Central memory CD8-positive, alpha-beta T cell (primary cell): ENCODE measurements around the gene APBA2.

ENCODE experiments used
- ATAC-seq: fragments of 150-1000 bp; cut with Tn5 transposase; replicated peaks from 2 replicates; pipeline ENCODE4 v1.10.0; 2022; ENCODE audit warnings: mild to moderate bottlenecking, moderate FRiP score, moderate number of reproducible peaks; ENCODE audit not compliant: poor library complexity, severe bottlenecking; ENCODE audit errors: extremely low read depth
- DNase-seq, 2 donors: peaks; one replicate each; pipeline ENCODE4 v3.0.0; 2021; ENCODE audit warnings: low spot score in 2 of 2
- H3K27ac Mint-ChIP-seq: one replicate; pipeline ENCODE4 v1.8.0; 2022; ENCODE audit warnings: low read depth, mild to moderate bottlenecking, moderate library complexity, mixed read lengths
- H3K27me3 Mint-ChIP-seq: one replicate; pipeline ENCODE4 v1.8.0; 2022; ENCODE audit warnings: mixed read lengths
- H3K36me3 Mint-ChIP-seq: one replicate; pipeline ENCODE4 v1.8.0; 2022; ENCODE audit warnings: mild to moderate bottlenecking, moderate library complexity, mixed read lengths; ENCODE audit not compliant: insufficient read depth
- H3K4me1 Mint-ChIP-seq: one replicate; pipeline ENCODE4 v1.8.0; 2022; ENCODE audit warnings: mixed read lengths
- H3K4me3 Mint-ChIP-seq: one replicate; pipeline ENCODE4 v1.8.0; 2022; ENCODE audit warnings: mild to moderate bottlenecking, moderate library complexity, mixed read lengths
- H3K9me3 Mint-ChIP-seq: one replicate; pipeline ENCODE4 v1.8.0; 2022; ENCODE audit warnings: mixed read lengths

The APBA2 gene

DNA sequence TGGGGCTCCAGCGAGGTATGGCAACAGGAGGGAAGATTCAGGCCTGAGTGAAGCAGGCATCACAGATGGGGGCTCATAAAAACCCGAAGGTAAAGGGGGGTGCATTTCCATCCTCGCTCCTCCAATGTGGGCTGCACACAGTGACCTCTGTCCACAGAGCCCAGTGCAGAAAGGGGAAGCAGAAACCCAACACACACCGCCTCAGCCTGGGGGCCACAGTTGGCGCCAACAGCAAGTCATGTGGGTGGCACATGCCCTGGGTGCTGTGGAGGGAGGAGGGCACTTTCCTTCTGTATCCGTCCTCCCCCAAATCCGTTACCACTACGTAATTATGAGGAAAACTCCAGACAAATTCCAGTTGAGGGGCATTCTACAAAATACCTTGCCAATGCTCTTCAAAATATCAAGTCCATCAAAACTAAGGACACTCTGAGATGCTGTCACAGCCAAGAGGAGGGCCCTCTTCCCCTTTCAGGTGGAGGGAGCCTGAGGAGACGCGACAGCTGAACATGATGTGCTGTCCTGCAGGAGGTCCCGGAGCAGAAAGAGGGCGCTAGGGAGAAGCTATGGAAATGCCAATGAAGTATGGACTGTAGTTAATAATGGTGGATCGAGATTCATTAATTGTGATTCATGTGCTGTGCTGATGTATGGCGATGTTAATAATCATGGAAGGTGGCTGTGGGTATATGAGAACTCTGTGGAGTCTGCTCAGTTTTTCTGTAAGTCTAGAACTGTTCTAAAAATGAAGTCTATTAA is 16.4 kb downstream of the APBA2 start:
- ATAC-seq (no peak), DNase-seq (no peak)
- no peaks in the 10 kb centered on the region for H3K9me3 Mint-ChIP-seq
- H3K4me1 Mint-ChIP-seq: peaks cover 37% of the 10 kb centered on the region
- H3K36me3 Mint-ChIP-seq: peaks cover 2% of the 10 kb centered on the region
- no peak overlapping the region for H3K27ac Mint-ChIP-seq
- H3K27me3 Mint-ChIP-seq: no peaks in the 10 kb centered on the region
- H3K4me3 Mint-ChIP-seq: no peak overlapping the region

- ATAC-seq: no peak
- Mint-ChIP-seq H3K36me3 (peaks cover 2% of the 10 kb centered on the region), H3K27ac (no peak overlapping the region)
Measured at GRCh38 chr15:28902856-28903255, 17.1 kb downstream of the APBA2 start.

GRCh38 chr15:28903555-28903954 is 17.8 kb downstream of the APBA2 start:
- Mint-ChIP-seq H3K27me3 (no peaks in the 10 kb centered on the region), H3K9me3 (no peaks in the 10 kb centered on the region), H3K36me3 (peaks cover 2% of the 10 kb centered on the region), H3K4me3 (no peak overlapping the region), H3K27ac (no peak overlapping the region), H3K4me1 (peaks cover 35% of the 10 kb centered on the region)
- no peak for ATAC-seq
- no peak for DNase-seq

More at GRCh38 chr15:28902856-28903255, 17.1 kb downstream of the APBA2 start:
- H3K27me3 Mint-ChIP-seq: no peaks in the 10 kb centered on the region
- no peaks in the 10 kb centered on the region for H3K9me3 Mint-ChIP-seq
- H3K4me1 Mint-ChIP-seq: peaks cover 38% of the 10 kb centered on the region
- no peak for DNase-seq
- no peak overlapping the region for H3K4me3 Mint-ChIP-seq

DNA sequence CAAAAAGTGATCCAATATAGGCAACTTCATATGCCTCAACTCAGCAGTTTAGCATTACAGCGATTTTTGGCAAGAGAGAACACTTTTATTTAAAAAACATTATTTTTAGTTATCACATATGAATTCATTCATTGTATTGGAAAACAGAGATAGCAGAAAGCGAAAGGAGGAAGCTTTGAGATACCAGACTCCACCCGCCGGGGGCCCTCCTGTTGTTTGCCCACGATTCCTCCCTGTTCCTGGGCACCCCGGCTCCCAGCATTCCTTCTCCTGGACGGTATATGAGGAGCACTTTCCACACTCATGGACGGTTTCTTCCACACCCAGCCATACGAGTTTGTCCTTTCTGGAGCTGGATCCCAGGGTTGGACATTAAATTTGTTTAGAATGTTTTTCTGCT is 18.2 kb downstream of the APBA2 start:
- DNase-seq (no peak), ATAC-seq (no peak)
- Mint-ChIP-seq H3K9me3 (no peaks in the 10 kb centered on the region), H3K27me3 (no peaks in the 10 kb centered on the region), H3K27ac (peak overlapping the region; percentile 33), H3K4me3 (no peak overlapping the region), H3K4me1 (peaks cover 31% of the 10 kb centered on the region), H3K36me3 (peaks cover 4% of the 10 kb centered on the region)

- ATAC-seq (no peak), DNase-seq (no peak)
- peaks cover 24% of the 10 kb centered on the region for H3K4me1 Mint-ChIP-seq
- peaks cover 4% of the 10 kb centered on the region for H3K36me3 Mint-ChIP-seq
- H3K27me3 Mint-ChIP-seq: no peaks in the 10 kb centered on the region
- H3K9me3 Mint-ChIP-seq: no peaks in the 10 kb centered on the region
- H3K4me3 Mint-ChIP-seq: no peak overlapping the region
- peak overlapping the region; percentile 33 for H3K27ac Mint-ChIP-seq
Measured at GRCh38 chr15:28904541-28905315, 19.0 kb downstream of the APBA2 start.

- no peak for DNase-seq
- H3K9me3 Mint-ChIP-seq: no peaks in the 10 kb centered on the region
- no peak for ATAC-seq
- H3K27ac Mint-ChIP-seq: no peak overlapping the region
- peaks cover 15% of the 10 kb centered on the region for H3K4me1 Mint-ChIP-seq
- no peak overlapping the region for H3K4me3 Mint-ChIP-seq
- H3K36me3 Mint-ChIP-seq: peaks cover 4% of the 10 kb centered on the region
- no peaks in the 10 kb centered on the region for H3K27me3 Mint-ChIP-seq
Measured at GRCh38 chr15:28907338-28907960, 21.7 kb downstream of the APBA2 start.

DNA sequence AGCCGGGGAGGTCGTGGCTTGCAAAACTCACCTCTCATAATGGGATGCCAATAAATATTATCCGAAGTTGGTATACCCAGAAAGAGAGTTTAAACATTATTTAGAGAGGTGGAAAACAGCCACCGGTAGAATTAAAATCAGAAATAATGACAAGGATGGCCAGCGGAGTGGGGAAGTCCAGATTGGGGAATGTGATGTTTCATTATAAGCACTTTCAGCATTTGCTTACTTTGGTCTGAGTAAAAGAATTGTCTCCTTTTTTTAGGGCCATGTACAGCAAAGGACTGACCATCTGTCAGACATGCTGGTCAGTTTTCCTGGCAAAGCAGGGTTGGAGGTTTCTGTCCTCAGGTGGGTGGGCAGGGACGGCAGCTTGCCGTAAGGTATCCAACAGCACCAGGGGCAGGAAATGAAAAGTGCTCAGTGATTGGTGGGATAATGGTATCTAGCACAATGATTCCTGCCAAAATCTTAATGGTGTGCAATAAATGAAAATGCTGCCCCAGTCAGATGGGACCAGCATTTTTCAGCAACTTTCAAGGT is 24.3 kb downstream of the APBA2 start:
- Mint-ChIP-seq H3K27ac (no peak overlapping the region), H3K36me3 (peaks cover 4% of the 10 kb centered on the region), H3K9me3 (no peaks in the 10 kb centered on the region), H3K4me3 (no peak overlapping the region), H3K27me3 (no peaks in the 10 kb centered on the region), H3K4me1 (peaks cover 5% of the 10 kb centered on the region)
- ATAC-seq (no peak), DNase-seq (no peak)

- ATAC-seq (no peak), DNase-seq (no peak)
- no peaks in the 10 kb centered on the region for H3K27me3 Mint-ChIP-seq
- peaks cover 4% of the 10 kb centered on the region for H3K36me3 Mint-ChIP-seq
- H3K9me3 Mint-ChIP-seq: no peaks in the 10 kb centered on the region
- H3K4me3 Mint-ChIP-seq: no peak overlapping the region
- peaks cover 5% of the 10 kb centered on the region for H3K4me1 Mint-ChIP-seq
- H3K27ac Mint-ChIP-seq: no peak overlapping the region
Measured at GRCh38 chr15:28911310-28911931, 25.6 kb downstream of the APBA2 start.

DNA sequence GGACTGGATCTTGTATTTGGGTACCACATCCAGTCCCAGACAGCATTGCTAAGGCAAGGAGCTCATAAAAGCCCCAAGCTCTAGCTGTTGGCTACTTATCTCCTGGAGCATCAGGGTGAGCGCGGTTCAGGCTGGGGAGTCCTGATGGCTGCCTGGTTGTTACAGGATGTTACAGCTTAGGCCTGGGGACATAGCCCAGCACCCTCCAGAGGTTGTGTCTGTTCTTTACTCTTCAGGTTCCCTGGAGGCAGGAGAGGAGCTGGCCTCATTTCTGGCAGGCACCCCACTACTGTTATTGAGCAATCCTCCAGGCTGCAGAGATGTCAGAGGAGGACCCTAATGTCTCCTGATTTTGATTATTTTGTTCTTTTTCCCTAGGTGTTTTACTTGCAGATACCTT is 26.6 kb downstream of the APBA2 start:
- H3K4me1 Mint-ChIP-seq: peaks cover 1% of the 10 kb centered on the region
- H3K4me3 Mint-ChIP-seq: no peak overlapping the region
- H3K9me3 Mint-ChIP-seq: no peaks in the 10 kb centered on the region
- no peak overlapping the region for H3K27ac Mint-ChIP-seq
- no peaks in the 10 kb centered on the region for H3K27me3 Mint-ChIP-seq
- H3K36me3 Mint-ChIP-seq: peaks cover 1% of the 10 kb centered on the region
- no peak for DNase-seq
- no peak for ATAC-seq

- Mint-ChIP-seq H3K27ac (no peak overlapping the region), H3K9me3 (no peaks in the 10 kb centered on the region), H3K36me3 (peaks cover 1% of the 10 kb centered on the region)
Measured at GRCh38 chr15:28913171-28913765, 27.5 kb downstream of the APBA2 start.

GRCh38 chr15:28914046-28914445 is 28.3 kb downstream of the APBA2 start:
- peak overlapping the region; percentile 26 for H3K27ac Mint-ChIP-seq

More at GRCh38 chr15:28913171-28913765, 27.5 kb downstream of the APBA2 start:
- DNase-seq (no peak), ATAC-seq (no peak)
- no peaks in the 10 kb centered on the region for H3K4me1 Mint-ChIP-seq
- no peaks in the 10 kb centered on the region for H3K27me3 Mint-ChIP-seq
- no peak overlapping the region for H3K4me3 Mint-ChIP-seq

DNA sequence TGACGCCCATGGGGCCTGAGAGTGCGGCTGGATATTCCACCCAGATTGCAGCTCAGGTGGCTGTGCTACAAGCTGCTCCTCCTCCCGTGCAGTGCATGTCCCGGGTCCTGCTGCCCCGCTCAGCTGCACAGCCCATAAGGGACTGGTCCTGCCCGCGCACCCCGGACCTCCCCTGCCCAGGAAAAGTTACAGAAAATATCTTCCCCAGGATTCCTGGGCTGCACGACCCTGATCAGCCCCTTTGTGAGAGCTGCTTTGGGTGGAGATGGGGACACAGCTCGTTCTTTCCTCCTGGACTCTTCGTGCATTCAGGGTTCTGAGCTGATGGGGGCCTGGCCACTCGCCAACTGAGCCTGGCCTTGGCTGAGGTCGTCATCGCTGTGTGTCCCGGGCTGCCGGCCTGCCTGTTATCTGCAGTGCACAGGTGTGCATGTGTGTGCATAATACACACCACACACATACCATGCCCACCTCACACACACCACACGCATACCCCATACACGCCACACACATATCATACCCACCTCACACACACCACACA is 28.8 kb downstream of the APBA2 start:
- Mint-ChIP-seq H3K4me1 (no peaks in the 10 kb centered on the region), H3K9me3 (no peaks in the 10 kb centered on the region), H3K27ac (peak overlapping the region; percentile 26), H3K27me3 (no peaks in the 10 kb centered on the region), H3K4me3 (no peak overlapping the region), H3K36me3 (no peaks in the 10 kb centered on the region)
- DNase-seq (no peak), ATAC-seq (no peak)

More at GRCh38 chr15:28914046-28914445, 28.3 kb downstream of the APBA2 start:
- Mint-ChIP-seq H3K9me3 (no peaks in the 10 kb centered on the region), H3K4me1 (no peaks in the 10 kb centered on the region), H3K36me3 (no peaks in the 10 kb centered on the region), H3K4me3 (no peak overlapping the region), H3K27me3 (no peaks in the 10 kb centered on the region)
- no peak for DNase-seq
- ATAC-seq: no peak
